T-helper 1 cell treated with Interleukin-12 subunit alpha and Interleukin-12 subunit beta and Interleukin-4 antibody, amounts not matched to agents 30 μg/mL and 1 μg/mL, for 36 hours (primary cell): ENCODE results near the gene PPP2R5D.
"Not testable (repeated sequence)": the region's sequence is repeated elsewhere in the genome, so short reads cannot be mapped to it uniquely, and the experiment has no call there.

Source experiments
- H3K27ac Mint-ChIP-seq: one replicate; pipeline ENCODE4 v1.8.0; 2021; ENCODE audit warnings: mild to moderate bottlenecking, mixed read lengths
- H3K27me3 Mint-ChIP-seq: one replicate; pipeline ENCODE4 v1.8.0; 2021; ENCODE audit warnings: low read depth, mixed read lengths
- H3K36me3 Mint-ChIP-seq: one replicate; pipeline ENCODE4 v1.8.0; 2021; ENCODE audit warnings: low read depth, mixed read lengths
- H3K4me1 Mint-ChIP-seq: one replicate; pipeline ENCODE4 v1.8.0; 2021; ENCODE audit warnings: low read depth, mixed read lengths
- H3K4me3 Mint-ChIP-seq: one replicate; pipeline ENCODE4 v1.8.0; 2021; ENCODE audit warnings: mild to moderate bottlenecking, moderate library complexity, mixed read lengths
- H3K9me3 Mint-ChIP-seq: one replicate; pipeline ENCODE4 v1.8.0; 2021; ENCODE audit warnings: mixed read lengths

PPP2R5D gene

DNA sequence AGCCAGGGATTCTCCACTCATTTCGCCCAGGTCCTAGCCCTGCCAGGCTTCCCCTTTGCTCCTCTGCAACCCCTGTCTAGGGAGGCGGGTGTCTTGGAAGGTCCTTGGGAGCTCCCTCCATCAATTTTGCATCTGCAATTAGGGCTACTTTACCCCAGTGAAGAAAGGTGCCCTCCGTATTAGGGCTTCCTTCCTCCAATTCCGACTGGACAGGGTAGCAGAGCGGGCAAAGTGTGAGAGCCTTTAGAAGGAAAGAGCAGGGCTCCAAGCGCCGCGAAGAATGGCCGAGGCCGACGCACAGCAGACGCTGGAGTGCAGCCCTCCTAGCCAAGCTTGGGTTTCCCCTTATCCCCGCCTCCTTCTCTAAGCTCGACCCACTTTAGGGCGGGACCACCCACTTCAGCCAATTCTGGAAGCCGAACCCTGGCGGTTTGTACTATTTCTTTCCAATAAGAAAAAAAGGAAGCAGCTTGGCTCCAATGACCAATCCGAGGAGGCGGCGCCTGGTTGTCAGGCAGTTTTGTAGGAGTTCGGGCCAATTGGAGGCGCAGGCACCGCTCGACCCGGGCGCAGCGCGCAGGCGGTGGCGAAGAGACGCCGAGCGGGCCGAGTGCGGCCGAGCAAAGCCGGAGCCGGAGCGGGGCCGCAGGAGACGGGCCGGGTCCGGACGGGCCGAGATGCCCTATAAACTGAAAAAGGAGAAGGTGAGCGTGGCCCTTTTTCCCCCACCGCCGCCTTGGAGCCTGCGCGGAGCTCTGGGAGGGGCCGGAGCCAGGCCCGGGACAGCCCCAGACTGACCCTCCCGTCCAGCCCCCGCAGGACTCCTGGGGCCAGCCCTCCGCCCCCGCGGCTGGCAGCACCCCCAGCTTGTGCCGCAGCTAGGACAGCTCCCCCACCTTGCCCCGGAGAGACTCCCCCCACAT is at the start of gene PPP2R5D:
PPP2R5D (plus strand) TSS at position 570 of the 923 bp plus-strand sequence; CDS start at position 678, 108 bp downstream.
- Mint-ChIP-seq H3K36me3 (peaks cover 9% of the 10 kb centered on the region), H3K27me3 (no peaks in the 10 kb centered on the region), H3K27ac (peak within 1 kb of the TSS; percentile 87), H3K4me3 (peak within 1 kb of the TSS; percentile 95), H3K9me3 (no peaks in the 10 kb centered on the region), H3K4me1 (peaks cover 48% of the 10 kb centered on the region)

- no peak overlapping the region for H3K27ac Mint-ChIP-seq
- H3K9me3 Mint-ChIP-seq, result no peaks in the 10 kb centered on the region
- no peaks in the 10 kb centered on the region for H3K27me3 Mint-ChIP-seq
- H3K4me1 Mint-ChIP-seq, result peaks cover 22% of the 10 kb centered on the region
- H3K36me3 Mint-ChIP-seq, result peaks cover 43% of the 10 kb centered on the region
- no peak overlapping the region for H3K4me3 Mint-ChIP-seq
These were observed 49.0 kb upstream of the PPP2R5D start for GRCh38 chr6:42935322-42935721.

- Mint-ChIP-seq H3K27me3 (no peaks in the 10 kb centered on the region), H3K36me3 (peaks cover 42% of the 10 kb centered on the region), H3K9me3 (no peaks in the 10 kb centered on the region), H3K4me3 (no peak overlapping the region), H3K4me1 (peaks cover 18% of the 10 kb centered on the region), H3K27ac (no peak overlapping the region)
These were observed 48.0 kb upstream of the PPP2R5D start for GRCh38 chr6:42936398-42936797.

DNA sequence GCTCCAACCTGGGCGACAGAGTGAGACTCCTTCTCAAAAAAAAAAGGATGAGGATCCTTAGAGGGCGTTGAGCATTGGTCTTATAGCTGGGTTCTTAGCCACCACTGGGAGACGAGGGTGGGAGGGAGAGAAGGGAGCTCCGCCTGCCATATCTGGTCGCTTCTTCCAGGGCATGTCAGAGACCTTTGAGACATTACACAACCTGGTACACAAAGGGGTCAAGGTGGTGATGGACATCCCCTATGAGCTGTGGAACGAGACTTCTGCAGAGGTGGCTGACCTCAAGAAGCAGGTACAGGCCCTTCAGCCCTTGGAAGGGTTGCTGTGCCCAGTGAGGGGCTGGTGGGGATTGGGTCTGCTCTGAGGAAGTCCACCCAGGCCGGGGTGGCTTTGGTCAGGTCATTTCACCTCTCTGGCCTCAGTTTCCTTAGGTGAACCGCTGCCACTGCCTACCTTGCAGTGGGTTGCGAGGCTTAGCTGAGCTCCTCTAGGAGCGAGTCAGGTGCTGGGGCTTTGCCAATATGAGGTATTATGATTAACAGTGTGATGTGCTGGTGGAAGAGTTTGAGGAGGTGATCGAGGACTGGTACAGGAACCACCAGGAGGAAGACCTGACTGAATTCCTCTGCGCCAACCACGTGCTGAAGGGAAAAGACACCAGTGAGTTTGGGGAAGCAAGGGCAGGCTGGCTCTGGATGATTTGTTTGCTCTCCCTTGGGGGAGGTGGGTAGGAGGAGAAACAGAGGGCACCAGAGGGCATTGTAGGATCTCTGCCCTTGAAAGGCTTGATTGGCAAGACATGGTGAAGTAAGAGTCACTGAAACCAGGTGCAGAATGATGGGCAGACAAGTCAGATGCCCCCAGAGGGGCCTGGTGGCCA is 46.6 kb upstream of the PPP2R5D start:
- H3K4me1 Mint-ChIP-seq, result peaks cover 7% of the 10 kb centered on the region
- H3K27me3 Mint-ChIP-seq, result no peaks in the 10 kb centered on the region
- H3K9me3 Mint-ChIP-seq, result no peaks in the 10 kb centered on the region
- H3K4me3 Mint-ChIP-seq, result no peak overlapping the region
- peaks cover 34% of the 10 kb centered on the region for H3K36me3 Mint-ChIP-seq
- H3K27ac Mint-ChIP-seq, result no peak overlapping the region

DNA sequence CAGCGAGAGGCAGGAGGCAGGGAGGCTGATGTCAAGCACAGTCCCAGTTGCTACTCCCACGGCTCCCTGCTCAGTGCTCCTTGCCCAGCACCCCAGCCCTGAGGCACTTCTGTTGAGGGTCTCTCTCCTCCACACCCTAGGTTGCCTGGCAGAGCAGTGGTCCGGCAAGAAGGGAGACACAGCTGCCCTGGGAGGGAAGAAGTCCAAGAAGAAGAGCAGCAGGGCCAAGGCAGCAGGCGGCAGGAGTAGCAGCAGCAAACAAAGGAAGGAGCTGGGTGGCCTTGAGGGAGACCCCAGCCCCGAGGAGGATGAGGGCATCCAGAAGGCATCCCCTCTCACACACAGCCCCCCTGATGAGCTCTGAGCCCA is 46.0 kb upstream of the PPP2R5D start:
- no peaks in the 10 kb centered on the region for H3K27me3 Mint-ChIP-seq
- H3K4me3 Mint-ChIP-seq, result no peak overlapping the region
- H3K4me1 Mint-ChIP-seq, result peaks cover 1% of the 10 kb centered on the region
- no peak overlapping the region for H3K27ac Mint-ChIP-seq
- H3K9me3 Mint-ChIP-seq, result no peaks in the 10 kb centered on the region
- H3K36me3 Mint-ChIP-seq, result peaks cover 29% of the 10 kb centered on the region

- H3K4me1 Mint-ChIP-seq, result peaks cover 2% of the 10 kb centered on the region
- no peak overlapping the region for H3K27ac Mint-ChIP-seq
- H3K27me3 Mint-ChIP-seq, result no peaks in the 10 kb centered on the region
- H3K4me3 Mint-ChIP-seq, result no peak overlapping the region
- H3K36me3 Mint-ChIP-seq, result peaks cover 27% of the 10 kb centered on the region
- H3K9me3 Mint-ChIP-seq, result no peaks in the 10 kb centered on the region
These were observed 45.2 kb upstream of the PPP2R5D start for GRCh38 chr6:42938987-42939809.

DNA sequence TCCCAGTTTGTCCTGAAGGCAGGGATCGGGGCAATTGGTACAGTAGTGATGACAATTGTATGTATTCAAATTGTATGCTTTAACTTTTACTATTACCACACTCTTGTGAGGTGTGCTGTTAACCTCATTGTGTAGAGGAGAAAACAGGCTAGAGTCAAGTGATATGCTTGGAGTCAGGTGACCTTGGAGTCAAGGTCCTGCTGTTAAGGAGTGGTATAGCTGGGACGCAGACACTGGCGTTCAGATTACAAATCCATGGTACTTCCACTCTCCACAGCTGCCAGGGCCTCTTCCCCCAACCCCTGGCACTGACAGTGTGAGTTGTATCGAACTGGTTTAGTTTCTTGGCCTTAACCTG is 44.6 kb upstream of the PPP2R5D start:
- H3K4me3 Mint-ChIP-seq, result no peak overlapping the region
- no peak overlapping the region for H3K27ac Mint-ChIP-seq
- peaks cover 2% of the 10 kb centered on the region for H3K4me1 Mint-ChIP-seq
- H3K9me3 Mint-ChIP-seq, result no peaks in the 10 kb centered on the region
- H3K36me3 Mint-ChIP-seq, result peaks cover 29% of the 10 kb centered on the region
- H3K27me3 Mint-ChIP-seq, result no peaks in the 10 kb centered on the region

DNA sequence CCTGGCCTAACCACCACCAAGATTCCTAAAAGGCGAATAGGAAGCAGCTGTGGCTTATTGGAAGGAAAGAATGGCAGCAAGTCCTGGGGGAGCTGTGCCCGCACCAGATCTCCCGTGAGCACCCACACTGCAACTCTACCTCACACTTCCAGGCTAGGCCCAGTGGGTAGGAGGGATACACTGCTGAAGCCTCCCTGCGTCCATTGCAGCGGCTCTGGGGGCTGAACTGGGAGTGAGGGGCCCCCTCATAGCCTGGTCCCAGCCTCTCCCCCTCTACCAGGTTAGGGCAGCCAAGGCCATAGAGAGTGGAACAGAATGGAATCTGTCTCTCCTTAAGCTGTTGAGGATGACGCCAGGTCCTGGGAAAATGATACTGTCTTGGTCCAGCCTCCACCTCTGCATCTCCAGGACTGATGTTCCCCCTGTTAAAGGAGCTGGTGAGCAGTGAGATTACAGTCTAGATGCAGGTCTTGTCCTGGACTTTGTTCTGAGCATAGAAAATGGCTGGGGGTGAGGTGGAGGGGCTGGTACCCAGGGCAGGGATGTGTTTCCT is 43.8 kb upstream of the PPP2R5D start:
- H3K9me3 Mint-ChIP-seq, result no peaks in the 10 kb centered on the region
- H3K36me3 Mint-ChIP-seq, result peaks cover 26% of the 10 kb centered on the region
- H3K27me3 Mint-ChIP-seq, result no peaks in the 10 kb centered on the region
- H3K4me3 Mint-ChIP-seq, result no peak overlapping the region
- H3K27ac Mint-ChIP-seq, result no peak overlapping the region
- peaks cover 2% of the 10 kb centered on the region for H3K4me1 Mint-ChIP-seq

GRCh38 chr6:42941356-42941755 is 43.0 kb upstream of the PPP2R5D start:
- H3K36me3 Mint-ChIP-seq, result peaks cover 19% of the 10 kb centered on the region
- H3K27ac Mint-ChIP-seq, H3K27me3 Mint-ChIP-seq, H3K4me3 Mint-ChIP-seq, H3K4me1 Mint-ChIP-seq, H3K9me3 Mint-ChIP-seq: not testable (repeated sequence)

DNA sequence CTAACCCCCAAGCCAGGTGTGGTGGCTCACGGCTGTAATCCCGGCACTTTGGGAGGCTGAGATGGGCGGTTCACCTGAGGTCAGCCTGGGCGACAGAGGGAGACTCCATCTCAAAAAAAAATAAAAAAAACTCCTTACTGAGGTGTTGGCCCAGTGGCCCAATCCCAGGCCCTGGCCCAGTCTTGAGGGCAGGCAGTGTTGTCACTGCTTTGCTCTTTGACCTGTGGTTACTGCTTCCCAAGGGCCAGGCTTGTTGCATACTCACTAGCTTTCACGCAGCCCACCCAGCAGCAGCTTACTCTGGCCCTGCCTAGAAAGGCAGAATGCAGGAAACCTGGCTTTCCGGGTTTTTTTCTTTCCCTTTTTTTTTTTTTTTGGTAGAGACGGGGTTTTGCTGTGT is 41.9 kb upstream of the PPP2R5D start:
- Mint-ChIP-seq H3K4me1 (peaks cover 2% of the 10 kb centered on the region), H3K27ac (no peak overlapping the region), H3K36me3 (peaks cover 19% of the 10 kb centered on the region), H3K9me3 (no peaks in the 10 kb centered on the region), H3K27me3 (no peaks in the 10 kb centered on the region), H3K4me3 (no peak overlapping the region)

DNA sequence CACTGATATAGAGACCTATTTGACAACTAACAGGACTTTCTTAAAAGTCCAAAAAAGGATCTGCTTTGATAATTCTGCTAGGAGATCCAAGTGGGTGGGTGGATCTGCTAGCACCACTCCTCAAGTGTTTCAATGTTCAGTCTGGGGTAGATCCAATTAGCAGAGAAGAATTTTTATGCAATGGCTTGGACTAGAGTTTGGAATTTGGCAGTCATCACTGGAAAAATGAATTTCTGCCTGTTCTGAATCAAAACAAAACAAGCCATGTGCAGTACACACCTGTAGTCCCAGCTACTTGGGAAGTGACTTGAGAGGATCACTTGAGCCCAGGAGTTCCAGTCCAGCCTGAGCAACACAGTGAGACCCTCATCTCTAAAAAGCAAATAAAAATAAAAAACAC is 36.4 kb upstream of the PPP2R5D start:
- Mint-ChIP-seq H3K9me3 (no peaks in the 10 kb centered on the region), H3K36me3 (peaks cover 7% of the 10 kb centered on the region), H3K4me1 (peaks cover 2% of the 10 kb centered on the region), H3K27me3 (no peaks in the 10 kb centered on the region), H3K27ac (no peak overlapping the region), H3K4me3 (no peak overlapping the region)

GRCh38 chr6:42952389-42952788 is 32.0 kb upstream of the PPP2R5D start:
- H3K27me3 Mint-ChIP-seq, result no peaks in the 10 kb centered on the region
- H3K9me3 Mint-ChIP-seq, result no peaks in the 10 kb centered on the region
- no peak overlapping the region for H3K4me3 Mint-ChIP-seq
- H3K4me1 Mint-ChIP-seq, result no peaks in the 10 kb centered on the region
- peaks cover 3% of the 10 kb centered on the region for H3K36me3 Mint-ChIP-seq
- H3K27ac Mint-ChIP-seq, result no peak overlapping the region

DNA sequence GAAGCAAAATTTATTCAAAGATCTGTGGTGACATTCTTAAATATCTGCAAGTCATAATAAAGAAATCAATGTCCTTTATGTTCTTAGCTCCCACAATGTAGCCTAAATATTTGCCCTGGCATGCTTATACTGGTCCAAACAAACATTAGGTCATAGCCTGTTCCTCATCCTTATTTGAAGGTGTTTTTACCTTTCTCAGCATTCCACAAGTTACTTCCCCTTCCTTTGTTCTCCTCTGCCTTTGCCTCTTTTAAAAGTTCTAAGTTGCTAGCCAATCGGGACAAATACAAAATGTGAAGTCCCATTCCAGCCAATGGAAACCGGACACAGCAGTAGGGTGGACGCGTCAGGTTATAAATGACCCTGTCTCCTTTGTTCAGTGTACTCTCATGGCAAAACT is 30.0 kb upstream of the PPP2R5D start:
- H3K27ac Mint-ChIP-seq, H3K4me1 Mint-ChIP-seq, H3K27me3 Mint-ChIP-seq, H3K36me3 Mint-ChIP-seq, H3K9me3 Mint-ChIP-seq, H3K4me3 Mint-ChIP-seq: not testable (repeated sequence)

DNA sequence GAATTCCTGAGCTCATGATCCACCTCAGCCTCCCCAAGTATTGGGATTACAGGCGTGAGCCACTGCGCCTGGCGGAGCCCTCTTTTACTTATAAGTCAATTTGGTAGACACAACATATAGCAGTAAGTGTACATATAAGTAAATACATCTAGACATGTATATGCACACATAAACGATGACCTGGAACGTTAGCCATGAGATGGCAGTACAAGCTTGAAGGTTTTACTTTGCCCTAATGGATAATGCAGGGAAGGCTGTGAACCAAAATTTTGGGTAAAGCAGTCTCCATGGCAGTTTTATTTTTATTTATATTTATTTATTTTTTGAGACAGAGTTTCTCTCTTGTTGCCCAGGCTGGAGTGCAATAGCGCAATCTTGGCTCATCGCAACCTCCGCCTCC is 26.2 kb upstream of the PPP2R5D start:
- H3K27ac Mint-ChIP-seq, result no peak overlapping the region

More for the DNA sequence above, 26.2 kb upstream of the PPP2R5D start:
- H3K4me1 Mint-ChIP-seq, result peaks cover 4% of the 10 kb centered on the region
- H3K9me3 Mint-ChIP-seq, result no peaks in the 10 kb centered on the region
- H3K27me3 Mint-ChIP-seq, result peaks cover 13% of the 10 kb centered on the region
- H3K4me3 Mint-ChIP-seq, result no peak overlapping the region
- H3K36me3 Mint-ChIP-seq, result peaks cover 13% of the 10 kb centered on the region
